Measurements from ENCODE around the gene LCOR.

DNA sequence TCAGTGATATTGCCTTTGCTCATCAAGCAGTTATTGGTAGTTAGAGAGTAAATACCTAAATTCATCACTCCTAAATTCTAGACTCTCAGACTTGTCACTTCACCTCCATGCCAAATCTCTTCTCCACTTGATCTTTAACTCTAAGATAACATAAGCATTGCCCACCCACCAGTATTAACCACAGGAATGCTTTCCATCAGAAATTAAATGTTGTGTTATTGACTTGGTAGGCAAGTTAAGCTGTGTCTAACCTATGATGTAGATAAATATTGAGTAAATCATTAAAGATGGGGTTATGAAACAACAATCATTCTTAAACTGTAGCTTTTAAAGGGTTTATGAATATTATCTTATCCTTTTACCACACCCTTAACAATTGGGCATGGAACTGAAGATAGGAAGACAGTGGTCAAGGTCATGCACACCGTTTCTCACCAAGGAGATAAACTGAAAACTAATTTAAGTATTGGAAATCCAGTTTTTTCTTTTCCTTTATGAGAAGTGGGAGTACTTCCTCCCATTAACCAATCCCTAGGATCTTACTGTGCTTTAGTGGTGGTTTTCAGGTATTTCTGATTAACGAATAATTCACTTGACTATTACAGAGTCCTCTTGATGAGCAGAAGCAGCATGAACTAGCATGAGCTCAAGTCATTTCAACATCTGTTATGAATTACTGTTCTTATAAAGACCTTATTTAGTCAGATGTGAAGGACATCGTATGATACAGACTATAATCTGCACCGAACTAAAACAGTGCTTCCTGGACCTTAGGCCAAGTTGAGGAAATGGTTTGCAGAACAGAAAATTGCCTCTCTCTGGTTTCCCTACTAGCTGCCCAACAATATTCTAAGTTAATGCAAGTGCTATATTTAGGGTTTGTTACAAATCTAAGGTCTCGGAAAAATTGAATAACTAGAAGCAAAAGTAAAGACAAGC, 142.0 kb downstream of the LCOR start:
- TF ChIP-seq CTCF (IDR thresholded peaks at IDR 0.05), result no peak
- no peak for TF ChIP-seq POLR2A (IDR thresholded peaks at IDR 0.05)
